NT2/D1 (cell line): ENCODE measurements around the gene CDK5.
A peak's percentile ranks its signal among the peaks of the same experiment; 100 is the strongest.

Experiments used
- DNase-seq: peaks from one replicate; pipeline ENCODE4 v3.0.0-alpha.2; 2011; ENCODE audit warnings: low read depth, low spot score
- H3K27me3 ChIP-seq: 2 replicates; pipeline ENCODE4 v1.6.0; 2011; ENCODE audit warnings: mild to moderate bottlenecking; ENCODE audit not compliant: insufficient read length, insufficient read depth
- H3K36me3 ChIP-seq: 2 replicates; pipeline ENCODE4 v1.6.1; 2011; ENCODE audit warnings: mild to moderate bottlenecking, low read length, mixed read lengths; ENCODE audit not compliant: insufficient read depth, insufficient read length
- H3K4me1 ChIP-seq: 2 replicates; pipeline ENCODE4 v1.5.1; 2011; ENCODE audit not compliant: insufficient read depth, insufficient read length
- H3K4me3 ChIP-seq: 2 replicates; pipeline ENCODE4 v1.5.1; 2011; ENCODE audit warnings: low read depth; ENCODE audit not compliant: insufficient read length
- H3K9ac ChIP-seq: 2 replicates; pipeline ENCODE4 v1.6.0; 2011; ENCODE audit warnings: low read depth; ENCODE audit not compliant: insufficient read length
- H3K9me3 ChIP-seq: 2 replicates; pipeline ENCODE4 v1.5.1; 2011; ENCODE audit warnings: mild to moderate bottlenecking, low read length; ENCODE audit not compliant: insufficient read depth
- SUZ12 ChIP-seq: IDR thresholded peaks from 2 replicates; pipeline ENCODE4 v1.6.1; 2011; ENCODE audit not compliant: insufficient read length, insufficient read depth; ENCODE audit errors: extremely low read depth
- YY1 ChIP-seq: IDR thresholded peaks from 2 replicates; pipeline ENCODE4 v1.6.1; 2011; ENCODE audit not compliant: insufficient read length, insufficient read depth
- ZNF274 ChIP-seq: IDR thresholded peaks from 2 replicates; pipeline ENCODE4 v1.6.1; 2011; ENCODE audit warnings: mild to moderate bottlenecking, low read depth, low read length

Gene CDK5

GRCh38 chr7:151017370-151017952, 40.2 kb downstream of the CDK5 start:
- H3K9ac ChIP-seq: peak overlapping the region; percentile 82
- peaks cover 31% of the 10 kb centered on the region for H3K4me1 ChIP-seq
- peak overlapping the region; percentile 44 for H3K4me3 ChIP-seq
- H3K27me3 ChIP-seq: peaks cover 3% of the 10 kb centered on the region
- DNase-seq: no peak
- no peaks in the 10 kb centered on the region for H3K9me3 ChIP-seq
- peaks cover 12% of the 10 kb centered on the region for H3K36me3 ChIP-seq
- TF ChIP-seq YY1: no peak
- TF ChIP-seq ZNF274: no peak
- TF ChIP-seq SUZ12: no peak

GRCh38 chr7:151016942-151017341, 40.8 kb downstream of the CDK5 start:
- no peak overlapping the region for H3K9ac ChIP-seq
- peaks cover 33% of the 10 kb centered on the region for H3K4me1 ChIP-seq
- no peak for DNase-seq
- H3K4me3 ChIP-seq: no peak overlapping the region
- H3K27me3 ChIP-seq: peaks cover 3% of the 10 kb centered on the region
- H3K36me3 ChIP-seq: peaks cover 12% of the 10 kb centered on the region
- no peaks in the 10 kb centered on the region for H3K9me3 ChIP-seq
- TF ChIP-seq ZNF274: no peak
- no peak for TF ChIP-seq YY1
- no peak for TF ChIP-seq SUZ12

- Histone ChIP-seq H3K27me3 (peaks cover 3% of the 10 kb centered on the region), H3K4me1 (peaks cover 33% of the 10 kb centered on the region)
- no peak for TF ChIP-seq ZNF274
- TF ChIP-seq YY1: no peak
- no peak for TF ChIP-seq SUZ12
These were observed 41.2 kb downstream of the CDK5 start for GRCh38 chr7:151016505-151016904.

GRCh38 chr7:151015967-151016366, 41.7 kb downstream of the CDK5 start:
- no peak for DNase-seq
- Histone ChIP-seq H3K9ac (no peak overlapping the region), H3K4me1 (peaks cover 31% of the 10 kb centered on the region), H3K9me3 (no peaks in the 10 kb centered on the region), H3K27me3 (peaks cover 3% of the 10 kb centered on the region), H3K4me3 (no peak overlapping the region), H3K36me3 (peaks cover 12% of the 10 kb centered on the region)
- TF ChIP-seq SUZ12 (no peak), YY1 (no peak), ZNF274 (no peak)

More at GRCh38 chr7:151016505-151016904, 41.2 kb downstream of the CDK5 start:
- H3K4me3 ChIP-seq: no peak overlapping the region
- no peak for DNase-seq
- H3K9ac ChIP-seq: no peak overlapping the region
- H3K9me3 ChIP-seq: no peaks in the 10 kb centered on the region
- peaks cover 12% of the 10 kb centered on the region for H3K36me3 ChIP-seq

GRCh38 chr7:151014950-151015349, 42.7 kb downstream of the CDK5 start:
- H3K4me1 ChIP-seq: peaks cover 27% of the 10 kb centered on the region
- H3K9me3 ChIP-seq: no peaks in the 10 kb centered on the region
- H3K9ac ChIP-seq: no peak overlapping the region
- peaks cover 3% of the 10 kb centered on the region for H3K27me3 ChIP-seq
- no peak for DNase-seq
- TF ChIP-seq SUZ12 (no peak), ZNF274 (no peak), YY1 (no peak)
- no peak overlapping the region for H3K4me3 ChIP-seq
- peaks cover 12% of the 10 kb centered on the region for H3K36me3 ChIP-seq

- no peak overlapping the region for H3K4me3 ChIP-seq
- no peak for DNase-seq
- H3K9ac ChIP-seq: no peak overlapping the region
These were observed 43.8 kb downstream of the CDK5 start for GRCh38 chr7:151013733-151014497.

GRCh38 chr7:151013356-151013732, 44.4 kb downstream of the CDK5 start:
- Histone ChIP-seq H3K4me3 (no peak overlapping the region), H3K4me1 (peaks cover 21% of the 10 kb centered on the region), H3K9me3 (no peaks in the 10 kb centered on the region), H3K36me3 (peaks cover 12% of the 10 kb centered on the region), H3K27me3 (peaks cover 3% of the 10 kb centered on the region), H3K9ac (no peak overlapping the region)
- no peak for TF ChIP-seq YY1
- TF ChIP-seq SUZ12: no peak
- no peak for TF ChIP-seq ZNF274
- no peak for DNase-seq

More at GRCh38 chr7:151013733-151014497, 43.8 kb downstream of the CDK5 start:
- peaks cover 12% of the 10 kb centered on the region for H3K36me3 ChIP-seq
- H3K9me3 ChIP-seq: no peaks in the 10 kb centered on the region
- peaks cover 21% of the 10 kb centered on the region for H3K4me1 ChIP-seq
- TF ChIP-seq ZNF274: no peak
- no peak for TF ChIP-seq SUZ12
- no peak for TF ChIP-seq YY1
- H3K27me3 ChIP-seq: peaks cover 3% of the 10 kb centered on the region
